Mammary epithelial cell (primary cell): ENCODE measurements around the gene PRIMA1.

Source experiments
- CTCF ChIP-seq, 2 donors: IDR thresholded peaks in 1 of 2; conservative IDR thresholded peaks in 1 of 2; 2 replicates each; pipeline ENCODE4 v1.5.1; 2011 to 2012; ENCODE audit warnings: inconsistent platforms in 2 of 2, low read length in 2 of 2, mild to moderate bottlenecking in 2 of 2, control low read depth in 1 of 2, low read depth in 1 of 2; ENCODE audit not compliant: insufficient read depth in 1 of 2; ENCODE audit errors: extremely low read depth in 1 of 2
- EZH2 ChIP-seq: IDR thresholded peaks from 2 replicates; pipeline ENCODE4 v1.6.1; 2012; ENCODE audit warnings: low read length, inconsistent platforms, borderline replicate concordance

GRCh38 chr14:93700928-93701327 is 87.4 kb downstream of the PRIMA1 start:
- TF ChIP-seq CTCF (conservative IDR thresholded peaks at IDR 0.05 in 1 of 2, IDR thresholded peaks at IDR 0.05 in 1 of 2; ENCODE audit: extremely low read depth in 1 of 2, insufficient read depth in 1 of 2, low read depth in 1 of 2, low read length in 2 of 2) (no peak), EZH2 (no peak)
